Activated CD8-positive, alpha-beta memory T cell treated with anti-CD3 and anti-CD28 coated beads for 1 hour (primary cell): ENCODE data around the gene SLC1A6.
"Not testable (repeated sequence)": the region's sequence is repeated elsewhere in the genome, so short reads cannot be mapped to it uniquely, and the experiment has no call there.

Experiments
- DNase-seq, 2 donors: peaks; one replicate each; pipeline ENCODE4 v3.0.0-alpha.2; 2020; ENCODE audit warnings: low read depth in 1 of 2; ENCODE audit errors: extremely low read depth in 1 of 2

The SLC1A6 gene

GRCh38 chr19:14959263-14959662 is 20.4 kb downstream of the SLC1A6 start:
- DNase-seq: no peak

DNA sequence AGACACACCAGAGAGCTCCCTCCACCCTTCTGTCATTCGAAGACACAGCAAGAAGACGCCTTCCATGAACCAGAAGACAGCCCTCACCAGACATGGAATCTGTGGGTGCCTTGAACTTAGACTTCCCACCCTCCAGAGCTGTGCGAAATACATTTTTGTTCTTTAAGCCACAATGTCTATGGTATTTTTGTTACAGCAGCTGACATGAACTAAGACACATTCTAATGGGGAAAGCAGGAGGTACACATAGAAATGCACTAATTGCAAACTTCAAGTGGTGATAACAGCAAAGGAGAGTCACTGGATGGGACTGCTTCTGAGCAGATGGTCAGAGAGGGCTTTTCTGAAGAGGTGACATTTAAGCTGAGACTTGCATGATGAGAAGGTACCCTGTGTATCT is 22.2 kb downstream of the SLC1A6 start:
- no peak for DNase-seq

GRCh38 chr19:14954071-14954655 is 25.5 kb downstream of the SLC1A6 start:
- DNase-seq: no peak

DNA sequence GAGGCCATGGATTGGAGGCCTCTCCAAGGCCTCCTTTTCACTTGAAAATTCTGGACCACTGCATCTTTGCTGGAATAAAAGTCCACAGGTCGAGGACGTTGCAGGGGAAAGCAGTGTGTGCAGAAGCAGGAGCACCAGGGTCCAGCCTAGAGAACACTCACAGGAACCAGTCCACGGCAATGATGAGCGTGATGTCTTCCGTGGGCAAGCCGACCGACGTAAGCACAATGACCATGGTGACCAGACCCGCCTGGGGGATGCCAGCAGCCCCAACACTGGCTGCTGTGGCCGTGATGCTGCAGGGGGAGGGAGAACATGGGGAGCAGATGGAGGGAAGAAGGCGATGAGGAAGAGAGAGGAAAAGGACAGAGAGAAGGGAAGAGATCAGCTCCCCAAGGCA is 26.9 kb downstream of the SLC1A6 start:
- no peak for DNase-seq

DNA sequence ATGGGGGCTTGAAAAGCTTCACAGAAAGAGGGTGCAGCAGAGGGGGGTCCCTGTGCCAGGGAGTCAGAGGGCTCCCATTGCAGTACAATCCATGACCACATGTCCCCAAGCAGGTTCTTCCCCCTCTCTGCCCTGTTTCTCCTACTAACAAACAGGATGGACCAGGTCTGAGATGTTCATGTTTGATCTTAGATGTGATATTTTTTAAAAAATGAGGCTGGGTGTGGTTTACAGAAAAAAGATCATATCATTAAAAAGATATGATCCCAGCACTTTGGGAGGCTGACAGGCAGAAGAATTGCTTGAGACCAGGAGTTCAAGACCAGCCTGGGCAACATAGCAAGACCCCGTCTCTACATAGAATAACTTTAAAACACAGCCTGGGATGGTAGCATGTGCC is 29.2 kb downstream of the SLC1A6 start:
- no peak for DNase-seq

- no peak for DNase-seq
Observed at GRCh38 chr19:14949876-14950275, 29.8 kb downstream of the SLC1A6 start.

GRCh38 chr19:14949413-14949812 is 30.3 kb downstream of the SLC1A6 start:
- DNase-seq: not testable (repeated sequence)

- no peak for DNase-seq
Observed at GRCh38 chr19:14944456-14944855, 35.2 kb downstream of the SLC1A6 start.

DNA sequence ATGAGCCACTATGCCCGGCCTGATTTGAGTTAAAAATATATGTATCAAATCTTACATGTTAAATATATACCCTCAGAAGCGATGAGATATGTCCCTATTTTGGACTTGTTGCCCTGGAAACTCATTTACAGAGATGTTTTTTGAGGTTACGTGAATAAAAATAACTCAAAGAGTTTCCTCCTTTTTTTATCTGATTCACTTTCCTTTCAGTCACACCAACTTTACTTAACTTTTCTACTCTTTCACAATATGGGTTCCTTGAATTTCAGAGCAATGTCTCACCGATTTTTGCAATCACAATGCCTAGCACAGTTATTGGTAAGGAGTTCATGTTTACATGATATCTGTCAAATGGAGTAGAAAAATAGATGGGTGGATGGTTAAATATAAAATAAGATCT is 36.1 kb downstream of the SLC1A6 start:
- DNase-seq: no peak

DNA sequence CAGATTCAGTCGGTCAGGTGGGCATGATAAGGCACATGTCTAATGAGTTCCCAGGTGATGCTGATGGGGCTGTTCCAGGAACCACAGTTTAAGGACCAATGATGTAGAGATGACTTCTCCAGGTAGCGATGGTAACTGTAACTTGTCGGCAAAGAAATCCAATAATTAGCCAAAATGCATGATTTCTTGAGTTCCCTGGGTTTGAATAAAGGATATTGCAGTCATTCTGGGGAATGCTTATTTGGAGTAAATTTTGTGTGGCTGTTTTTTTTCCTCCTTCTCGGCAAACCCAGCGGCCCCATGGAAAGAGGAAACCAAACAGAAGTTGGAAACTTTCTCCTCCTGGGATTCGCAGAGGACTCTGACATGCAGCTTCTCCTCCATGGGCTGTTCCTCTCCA is 38.5 kb downstream of the SLC1A6 start, which contains the start of gene OR7C2:
Gene OR7C2, plus strand, starts transcription at position 301 of the 400 bp plus-strand sequence. Its CDS starts 0 bp downstream, at position 301.
- DNase-seq: no peak

DNA sequence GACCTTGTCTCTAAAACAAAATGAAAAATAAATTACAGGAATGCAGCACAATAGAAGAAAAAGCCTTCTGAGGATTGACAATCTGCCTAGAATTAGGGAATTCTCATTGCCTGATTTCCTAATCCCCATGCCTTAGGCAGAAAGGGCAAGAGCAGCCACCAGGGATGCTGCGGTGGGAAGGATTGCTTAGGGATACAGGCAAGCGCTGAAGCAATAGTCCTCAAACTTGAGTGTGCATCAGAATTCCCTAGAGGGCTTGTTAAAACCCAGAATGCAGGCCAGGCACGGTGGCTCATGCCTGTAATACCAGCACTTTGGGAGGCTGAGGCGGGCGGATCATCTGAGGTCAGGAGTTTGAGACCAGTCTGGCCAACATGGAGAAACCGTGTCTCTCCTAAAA is 39.4 kb downstream of the SLC1A6 start:
- DNase-seq: no peak

DNA sequence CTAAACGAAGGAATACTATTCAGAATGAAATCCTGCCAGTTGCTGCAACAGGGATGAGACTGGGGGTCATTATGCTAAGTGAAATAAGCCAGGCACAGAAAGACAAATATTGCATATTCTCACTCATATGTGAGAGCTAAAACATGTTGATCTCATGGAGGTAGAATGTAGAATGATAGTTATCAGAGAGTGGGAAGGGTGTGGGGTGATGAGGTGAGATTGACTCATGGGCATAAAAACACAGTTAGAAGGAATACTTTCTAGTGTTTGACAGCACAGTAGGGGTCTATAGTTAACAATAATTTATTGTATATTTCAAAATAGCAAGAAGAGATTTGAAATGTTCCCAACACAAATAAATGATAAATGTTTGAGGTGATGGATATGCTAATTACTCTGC is 46.2 kb downstream of the SLC1A6 start:
- DNase-seq: no peak

- no peak for DNase-seq
Observed at GRCh38 chr19:14916848-14917247, 62.8 kb downstream of the SLC1A6 start.

DNA sequence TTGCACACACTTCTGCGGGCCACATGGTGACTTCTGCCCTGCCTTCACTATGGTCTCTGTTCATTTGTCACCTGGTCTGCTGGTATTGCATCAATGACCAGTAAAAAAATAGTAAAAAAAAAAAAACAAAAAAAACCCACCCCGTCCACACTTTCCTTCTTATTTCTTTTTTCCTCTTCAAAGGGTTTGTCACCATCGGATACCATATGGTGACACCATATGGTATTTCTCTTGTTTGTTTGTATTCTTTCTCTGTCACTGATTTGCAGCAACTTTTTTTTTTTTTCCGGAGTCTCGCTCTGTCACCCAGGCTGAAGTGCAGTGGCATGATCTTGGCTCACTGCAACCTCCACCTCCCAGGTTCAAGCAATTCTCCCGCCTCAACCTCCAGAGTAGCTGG is 64.5 kb downstream of the SLC1A6 start:
- no peak for DNase-seq

DNA sequence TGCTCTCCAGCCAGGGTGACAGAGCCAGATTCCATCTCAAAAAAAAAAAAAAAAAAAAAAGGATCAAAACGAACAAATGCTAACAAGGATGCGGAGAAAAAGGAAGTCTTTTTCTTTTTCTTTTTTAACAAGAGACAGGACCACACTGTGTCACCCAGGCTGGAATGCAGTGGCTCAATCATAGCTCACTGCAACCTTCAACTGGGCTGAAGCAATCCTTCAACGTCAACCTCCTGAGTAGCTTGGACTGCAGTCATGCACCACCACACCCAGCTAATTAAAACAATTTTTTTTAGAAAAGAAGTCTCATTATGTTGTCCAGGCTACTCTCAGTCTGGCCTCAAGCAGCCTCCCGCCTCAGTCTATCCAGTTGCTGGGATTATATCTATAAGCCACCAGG is 73.0 kb downstream of the SLC1A6 start:
- no peak for DNase-seq

DNA sequence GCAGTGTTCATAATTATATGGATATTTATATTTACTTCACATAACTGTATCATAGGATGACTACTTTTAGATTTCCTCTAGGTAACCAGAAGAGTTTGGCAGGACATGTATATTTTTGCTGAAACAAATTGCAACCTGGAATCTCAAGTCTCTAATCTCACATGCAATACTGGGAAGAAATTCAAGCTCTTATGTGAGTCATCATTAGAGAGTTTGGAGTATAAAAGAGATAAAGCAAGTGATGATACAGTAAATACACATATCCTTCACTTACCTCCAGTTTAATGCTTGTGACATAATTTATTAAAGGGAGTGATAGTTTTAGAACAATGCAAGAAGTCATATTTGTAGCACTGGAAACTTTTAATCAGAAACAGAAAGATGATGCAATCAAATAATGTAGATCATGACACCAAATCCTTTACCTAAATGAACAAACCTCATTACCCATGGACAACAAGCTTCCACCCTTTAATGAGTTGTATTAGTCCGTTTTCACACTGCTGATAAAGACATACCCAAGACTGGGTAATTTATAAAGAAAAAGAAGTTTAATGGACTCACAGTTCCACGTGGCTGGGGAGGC is 77.9 kb downstream of the SLC1A6 start:
- DNase-seq: no peak
